Posterior vena cava (tissue), 2 donors: Measurements from ENCODE around the gene SPRR3. TPM values are rescaled to one million over a fixed set of nuclear protein-coding genes. Genes with fewer than 3 reads are reported as not detected.

Source experiments
- DNase-seq: peaks from one replicate; pipeline ENCODE4 v3.0.0-alpha.2; 2020; ENCODE audit warnings: low spot score
- intact Hi-C, 2 donors: fragments of 100-400 bp; cut with DNase I; formaldehyde crosslinking; loops; one replicate each; pipeline versions ENCODE4 v1.14.1 to v1.14.2; 2022 to 2023
- long read RNA-seq, 2 donors: library from polyadenylated mRNA; unstranded; transcript quantifications; one replicate each; pipeline ENCODE4 v2.0.0, GENCODE V29; 2020 to 2021
- total RNA-seq, 2 donors: library from RNA; stranded (reverse); fragmentation: NEBNext Ultra II Directional; extraction: Animal tissue kit (Norgen Biotek cat#: 25700); gene quantifications; one replicate each; pipeline ENCODE4 v1.2.1, GENCODE V29; 2021
- donor health status: DM: yes; HTN: yes; CAD: no.
- donor health status: DM: yes; HTN: yes; CAD: no.

The SPRR3 gene
- not detected for total RNA-seq
- long read RNA-seq, donor 1 = 0 reads
- long read RNA-seq, donor 2 = 0 reads

- intact Hi-C loops = no loop called here
- no peak for DNase-seq
Observed at GRCh38 chr1:153001382-153001781, at the start of gene SPRR3. Gene SPRR3 (plus strand): TSS chr1:153001749. CDS start chr1:153003021, 1,272 bp downstream.

- DNase-seq = no peak
- intact Hi-C loops = no loop called here
Observed at GRCh38 chr1:152953761-152954160, 47.8 kb upstream of the SPRR3 start.

GRCh38 chr1:152954436-152954835 is 47.1 kb upstream of the SPRR3 start:
- intact Hi-C loops = no loop called here
- DNase-seq = no peak

- DNase-seq = no peak
- intact Hi-C loops = no loop called here
Observed at GRCh38 chr1:152957561-152957960, 44.0 kb upstream of the SPRR3 start.

- intact Hi-C loops = no loop called here
- DNase-seq = no peak
Observed at GRCh38 chr1:152959273-152959672, 42.3 kb upstream of the SPRR3 start.

- intact Hi-C loops = no loop called here
- no peak for DNase-seq
Observed at GRCh38 chr1:152959801-152960451, 41.6 kb upstream of the SPRR3 start.

- no peak for DNase-seq
- intact Hi-C loops = no loop called here
Observed at GRCh38 chr1:152960452-152961044, 41.0 kb upstream of the SPRR3 start.

GRCh38 chr1:152961226-152961891 is 40.2 kb upstream of the SPRR3 start:
- intact Hi-C loops = no loop called here
- no peak for DNase-seq

GRCh38 chr1:152962876-152963415 is 38.6 kb upstream of the SPRR3 start:
- DNase-seq = no peak
- intact Hi-C loops = no loop called here

GRCh38 chr1:152964536-152964935 is 37.0 kb upstream of the SPRR3 start:
- no peak for DNase-seq
- intact Hi-C loops = no loop called here

- intact Hi-C loops = no loop called here
- no peak for DNase-seq
Observed at GRCh38 chr1:152965853-152966252, 35.7 kb upstream of the SPRR3 start.

GRCh38 chr1:152967201-152967600 is 34.3 kb upstream of the SPRR3 start:
- no peak for DNase-seq

GRCh38 chr1:152968248-152968647 is 33.3 kb upstream of the SPRR3 start:
- DNase-seq = no peak
- intact Hi-C loops = no loop called here

More at GRCh38 chr1:152967201-152967600, 34.3 kb upstream of the SPRR3 start:
- intact Hi-C loops = no loop called here

GRCh38 chr1:152969036-152969435 is 32.5 kb upstream of the SPRR3 start:
- intact Hi-C loops = no loop called here
- no peak for DNase-seq

- intact Hi-C loops = no loop called here
- DNase-seq = no peak
Observed at GRCh38 chr1:152970495-152970894, 31.1 kb upstream of the SPRR3 start, which contains the start of gene SPRR4. Gene SPRR4 (plus strand): TSS chr1:152970648. CDS start chr1:152971891, 1,243 bp downstream.

- intact Hi-C loops = no loop called here
- DNase-seq = no peak
Observed at GRCh38 chr1:152972196-152972886, 29.2 kb upstream of the SPRR3 start.

- intact Hi-C loops = no loop called here
- DNase-seq = no peak
Observed at GRCh38 chr1:152976688-152977087, 24.9 kb upstream of the SPRR3 start.

- intact Hi-C loops = no loop called here
- DNase-seq = no peak
Observed at GRCh38 chr1:152977614-152978013, 23.9 kb upstream of the SPRR3 start.

- intact Hi-C loops = no loop called here
- no peak for DNase-seq
Observed at GRCh38 chr1:152980676-152981075, 20.9 kb upstream of the SPRR3 start.
